ENCODE data around the gene HS3ST6. TPM values are rescaled to one million over a fixed set of nuclear protein-coding genes. Genes with fewer than 3 reads are reported as not detected.

HS3ST6 gene
- total and polyA plus RNA-seq, 9 of the 15 experiments (the other 6 are each of a cell fraction or from before 2014, with no cell fraction given): not detected

DNA sequence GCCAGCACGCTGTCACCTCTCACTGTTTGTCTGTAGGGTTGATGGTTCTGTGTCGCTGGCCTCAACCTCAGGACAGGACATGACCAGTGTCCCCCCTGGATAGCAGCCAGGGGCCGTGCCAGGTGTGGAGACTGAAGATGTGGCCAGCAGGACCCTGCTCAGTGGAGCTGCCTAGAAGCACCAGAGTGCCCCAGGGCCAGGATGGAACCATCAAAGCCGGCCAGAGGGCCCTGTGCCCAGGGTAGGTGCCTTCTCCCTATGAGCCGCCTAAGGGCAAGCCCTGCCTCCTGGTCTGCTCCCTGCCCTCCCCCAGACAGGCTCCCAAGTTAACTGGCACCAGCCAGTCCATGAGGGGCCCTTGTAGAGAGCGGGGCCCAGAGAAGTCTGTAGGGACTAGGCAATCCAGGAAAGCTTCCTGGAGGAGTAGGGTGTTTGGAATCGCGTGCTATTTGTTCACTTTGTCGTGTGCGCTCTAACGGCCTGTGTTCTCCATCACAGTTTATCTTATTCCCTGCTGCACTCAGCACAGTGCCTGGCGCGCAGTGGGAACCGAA is 40.6 kb upstream of the HS3ST6 start:
- DNase-seq (ENCODE audit: extremely low read depth in 1 of 4, low spot score in 3 of 4) (no peak), FAIRE-seq (peak; percentile 35), ATAC-seq (no peak)
- peak overlapping the region; percentile 75 to 94 for H3K9ac ChIP-seq (ENCODE audit: insufficient read depth in 1 of 2, low read depth in 2 of 2, low read length in 2 of 2)
- CTCF ChIA-PET (ENCODE audit: low intra/inter-chr PET ratio): interaction anchor here (0.6 kb wide), 1 partner anchor 98 kb away, joined by 3 read pairs; no protein-coding TSS in a partner anchor
- in situ Hi-C loops (cut with MboI): no loop called here
- H3K27ac ChIP-seq (ENCODE audit: extremely low read depth, low read depth, low read length): peak overlapping the region; percentile 58; the same call in 2 of the 3 replicates
- H3K4me3 ChIP-seq: peak overlapping the region; percentile 65
- no peaks in the 10 kb centered on the region for H3K9me3 ChIP-seq (replicated peaks; ENCODE audit: control insufficient read depth, insufficient read depth, low read depth, low read length)
- no peaks in the 10 kb centered on the region for H3K27me3 ChIP-seq (ENCODE audit: control insufficient read depth in 2 of 2, insufficient read depth in 2 of 2, low read length in 2 of 2)
- H3K79me2 ChIP-seq (ENCODE audit: control insufficient read depth, insufficient read depth, low read length): peaks cover 45% of the 10 kb centered on the region
- POLR2A ChIA-PET: no interaction called here
- H3K9me1 ChIP-seq (ENCODE audit: control insufficient read depth, insufficient read depth, low read length): no peaks in the 10 kb centered on the region
- H2AFZ ChIP-seq (ENCODE audit: low read depth, low read length): peak overlapping the region; percentile 96
- peak overlapping the region; percentile 100 for H3K4me2 ChIP-seq (ENCODE audit: insufficient read depth, low read length)
- peaks cover 8 to 52% of the 10 kb centered on the region in 2 experiments; a peak in 4 of 5 replicates for H3K4me1 ChIP-seq (replicated peaks in 1 of 2; ENCODE audit: control insufficient read depth in 2 of 2, insufficient read depth in 2 of 2, low read length in 2 of 2)
- H3K36me3 ChIP-seq (ENCODE audit: control insufficient read depth, insufficient read depth, low read length): peaks cover 34% of the 10 kb centered on the region
- intact Hi-C loops (cut with micrococcal nuclease): no loop called here
- WGBS (ENCODE audit: insufficient coverage, low coverage, missing lambda C conversion rate): 39% methylated on average over 13 of the region's 14 CpGs
- no TSS peak for BruUV-seq (replicated peaks)
- peaks cover 31% of the 10 kb centered on the region for H4K20me1 ChIP-seq (replicated peaks; ENCODE audit: control insufficient read depth, insufficient read depth, low read length)
- TF ChIP-seq HIVEP1 (CRISPR knock-in tag; IDR thresholded peaks at IDR 0.05) (no peak), TCF3 (CRISPR knock-in tag; IDR thresholded peaks at IDR 0.05) (no peak), CHD7 (IDR thresholded peaks at IDR 0.05; ENCODE audit: low read depth, low read length) (no peak), ZBTB8A (IDR thresholded peaks at IDR 0.05; ENCODE audit: partially characterized antibody) (no peak), BCOR (IDR thresholded peaks at IDR 0.05) (peak; percentile 91), ZNF436 (CRISPR knock-in tag; IDR thresholded peaks at IDR 0.05) (peak; percentile 77), PHB (CRISPR knock-in tag; IDR thresholded peaks at IDR 0.05) (no peak), FOXM1 (IDR thresholded peaks at IDR 0.05; ENCODE audit: low read depth) (no peak), FOXM1 (CRISPR knock-in tag; IDR thresholded peaks at IDR 0.05; ENCODE audit: low read depth) (no peak), NBN (IDR thresholded peaks at IDR 0.05; ENCODE audit: low read depth) (0 out of 2 replicates have a peak, but pooled peaks have one; percentile 24), HCFC1 (IDR thresholded peaks at IDR 0.05; ENCODE audit: low read depth, low read length) (no peak)
